ENCODE results near the gene INSL3.

DNA sequence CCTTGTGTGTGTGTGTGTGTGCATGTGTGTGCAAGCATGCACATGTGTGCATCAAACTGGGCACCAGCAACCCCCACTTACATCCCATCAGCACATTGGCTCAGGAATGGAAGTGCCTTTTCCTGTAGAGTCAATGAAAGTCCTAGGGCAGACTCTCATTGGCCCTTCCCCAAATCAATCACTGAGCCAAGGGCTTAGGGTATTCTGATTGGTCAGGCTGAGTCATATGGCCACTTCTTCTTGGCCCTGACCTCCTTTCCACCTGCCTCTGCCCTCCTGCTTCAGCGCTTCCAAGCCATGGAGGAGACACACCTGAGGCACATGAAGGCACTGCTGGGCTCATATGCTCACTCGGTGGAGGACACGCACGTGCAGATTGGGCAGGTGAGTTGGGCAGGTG lies 49.1 kb downstream of the INSL3 start:
- TF ChIP-seq, protein P1, sequence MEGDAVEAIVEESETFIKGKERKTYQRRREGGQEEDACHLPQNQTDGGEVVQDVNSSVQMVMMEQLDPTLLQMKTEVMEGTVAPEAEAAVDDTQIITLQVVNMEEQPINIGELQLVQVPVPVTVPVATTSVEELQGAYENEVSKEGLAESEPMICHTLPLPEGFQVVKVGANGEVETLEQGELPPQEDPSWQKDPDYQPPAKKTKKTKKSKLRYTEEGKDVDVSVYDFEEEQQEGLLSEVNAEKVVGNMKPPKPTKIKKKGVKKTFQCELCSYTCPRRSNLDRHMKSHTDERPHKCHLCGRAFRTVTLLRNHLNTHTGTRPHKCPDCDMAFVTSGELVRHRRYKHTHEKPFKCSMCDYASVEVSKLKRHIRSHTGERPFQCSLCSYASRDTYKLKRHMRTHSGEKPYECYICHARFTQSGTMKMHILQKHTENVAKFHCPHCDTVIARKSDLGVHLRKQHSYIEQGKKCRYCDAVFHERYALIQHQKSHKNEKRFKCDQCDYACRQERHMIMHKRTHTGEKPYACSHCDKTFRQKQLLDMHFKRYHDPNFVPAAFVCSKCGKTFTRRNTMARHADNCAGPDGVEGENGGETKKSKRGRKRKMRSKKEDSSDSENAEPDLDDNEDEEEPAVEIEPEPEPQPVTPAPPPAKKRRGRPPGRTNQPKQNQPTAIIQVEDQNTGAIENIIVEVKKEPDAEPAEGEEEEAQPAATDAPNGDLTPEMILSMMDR (conservative IDR thresholded peaks at IDR 0.05 in 1 of 2, IDR thresholded peaks at IDR 0.05 in 1 of 2; ENCODE audit: low read depth in 1 of 2, low read length in 2 of 2) = no peak
- no peak for TF ChIP-seq EZH2 (IDR thresholded peaks at IDR 0.05; ENCODE audit: low read length, missing control alignments)
